ENCODE measurements around the gene B3GALT5.
"Not testable (repeated sequence)": the region's sequence is repeated elsewhere in the genome, so short reads cannot be mapped to it uniquely, and the experiment has no call there.

B3GALT5 gene

DNA sequence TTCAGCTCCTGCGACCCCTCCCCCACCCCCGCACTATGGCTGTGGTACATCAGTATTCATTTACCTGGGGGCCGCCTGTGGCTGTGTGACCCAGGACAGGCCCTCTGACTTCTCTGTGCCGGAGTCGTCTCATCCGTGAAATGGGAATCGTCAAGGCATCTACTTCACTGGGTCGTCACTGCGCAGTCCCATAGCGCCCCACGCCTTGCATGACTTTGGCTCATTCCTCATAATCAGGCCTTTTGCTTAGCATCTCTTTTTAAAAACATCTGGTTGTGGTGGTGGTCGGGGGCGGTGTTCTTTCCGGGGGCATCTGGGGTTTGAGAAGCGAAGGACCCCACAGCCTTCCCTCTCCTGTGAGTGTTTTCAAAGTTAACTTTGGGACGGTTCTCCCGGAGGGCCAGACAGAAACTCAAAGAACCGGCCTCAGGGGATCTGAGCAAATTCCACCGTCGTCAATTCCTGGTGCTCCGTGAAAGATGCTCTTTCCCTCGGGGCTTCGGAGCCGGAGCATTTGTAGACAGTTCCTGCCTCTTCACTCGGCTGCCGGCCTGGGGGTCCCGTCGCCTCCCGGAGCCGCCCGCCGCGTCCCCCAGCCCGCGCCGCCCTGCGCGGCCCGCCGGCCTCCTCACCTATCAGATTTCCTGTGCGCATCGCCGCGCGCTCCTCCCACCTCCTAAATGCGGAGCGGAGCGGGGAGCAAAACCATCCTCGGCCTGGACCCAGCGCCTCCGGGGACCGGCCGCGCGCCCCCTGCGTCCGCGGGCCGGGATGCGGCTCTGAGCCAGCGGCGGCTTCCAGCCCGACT, at the start of gene B3GALT5:
Gene B3GALT5 (plus strand): TSS at position 708 of the 808 bp plus-strand sequence. CDS start 47,620 bp downstream, outside the sequence.
- DNase-seq, result peak; percentile 17

DNA sequence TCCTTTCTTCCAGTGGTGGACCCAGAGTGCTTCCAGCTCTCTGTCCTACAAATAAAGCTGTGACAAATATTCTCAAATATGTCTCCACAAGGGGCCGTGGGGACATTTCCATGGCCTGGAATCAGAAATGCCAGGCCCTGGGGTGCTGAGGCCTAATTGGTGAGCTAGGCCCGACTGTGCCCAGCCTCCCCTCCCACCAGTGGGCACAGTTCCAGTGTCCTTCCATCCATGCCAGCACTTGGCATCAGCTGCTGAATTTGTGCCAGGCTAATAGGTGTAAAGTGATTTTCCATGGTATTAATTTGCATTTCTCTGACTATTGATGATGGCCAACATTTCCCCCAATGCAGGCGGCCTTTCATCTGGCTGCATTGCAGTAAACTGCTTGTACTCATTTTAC, 48.5 kb upstream of the B3GALT5 start:
- no peak for DNase-seq

DNA sequence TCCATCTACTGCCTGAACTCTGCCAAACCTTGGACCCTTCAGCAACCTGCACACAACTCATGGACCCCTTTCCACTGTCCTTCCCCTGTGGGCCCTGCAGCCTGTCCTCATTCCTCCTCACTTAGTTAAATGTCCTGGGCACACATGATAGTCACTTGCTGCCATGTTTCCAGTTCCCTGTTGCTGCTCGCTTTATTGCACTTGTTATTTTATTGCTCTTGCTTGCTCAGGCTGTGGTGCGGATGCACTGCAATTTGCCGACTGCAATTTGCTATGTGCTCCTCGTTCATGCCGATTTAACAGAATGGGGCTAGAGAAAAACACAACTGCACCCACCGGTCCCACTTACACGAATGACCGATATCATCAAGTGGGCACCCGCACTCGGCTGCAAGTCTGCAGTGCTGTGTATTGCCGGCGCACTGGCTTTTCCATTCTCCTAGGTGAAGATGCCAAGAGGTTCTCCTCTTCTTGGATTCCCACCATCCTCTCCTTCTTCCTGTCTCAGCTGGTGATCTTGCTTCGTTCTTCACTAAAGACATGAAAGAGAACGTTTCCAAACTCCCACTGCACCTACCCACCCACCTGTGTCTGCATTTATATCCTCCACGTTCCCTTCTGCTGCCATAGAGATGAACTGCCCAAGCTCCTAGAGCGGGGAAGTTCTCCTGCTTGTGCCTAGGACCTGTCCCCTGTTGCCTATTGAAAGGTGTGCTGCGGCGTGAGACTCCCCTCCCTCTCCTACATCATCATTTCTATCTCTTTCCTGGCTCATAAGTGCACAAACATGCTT, 45.4 kb upstream of the B3GALT5 start:
- DNase-seq, result no peak

DNA sequence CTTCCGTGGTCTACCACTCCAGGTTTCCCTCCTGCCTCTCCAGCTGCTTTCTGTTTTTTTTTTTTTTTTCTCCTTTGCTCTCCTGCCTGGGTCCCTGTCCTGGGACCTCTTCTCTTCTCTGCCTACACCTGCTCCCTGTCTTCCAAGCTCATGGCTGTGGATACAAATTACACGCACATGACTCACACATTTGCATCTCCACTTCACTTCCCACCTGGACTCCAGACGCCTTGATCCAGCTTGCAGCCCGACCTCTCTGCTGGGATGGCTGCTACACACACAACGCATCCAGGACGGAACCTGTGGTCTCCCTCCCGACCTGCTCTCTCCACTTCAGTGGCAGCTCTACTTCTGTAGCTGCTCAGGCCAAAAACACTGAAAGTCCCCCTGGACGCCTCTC, 44.4 kb upstream of the B3GALT5 start:
- DNase-seq, result no peak

DNA sequence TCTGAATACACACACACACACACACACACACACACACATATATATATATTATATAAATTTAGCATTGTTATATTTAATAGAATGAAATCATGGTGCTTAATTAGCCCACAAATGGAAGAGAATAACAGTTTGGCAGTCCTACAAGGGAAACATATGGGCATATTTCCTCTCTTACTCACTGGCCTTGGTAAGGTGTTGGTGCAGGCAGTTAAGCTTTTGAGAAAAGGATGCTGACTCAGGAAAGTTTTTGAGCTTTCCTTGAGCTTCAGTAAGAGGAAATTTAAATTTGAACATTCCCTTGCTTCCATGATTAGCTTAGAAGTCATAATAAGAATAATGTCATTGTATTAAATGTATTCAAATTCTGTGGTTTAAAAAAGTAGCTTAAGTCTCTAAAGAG, 37.0 kb upstream of the B3GALT5 start:
- no peak for DNase-seq

DNA sequence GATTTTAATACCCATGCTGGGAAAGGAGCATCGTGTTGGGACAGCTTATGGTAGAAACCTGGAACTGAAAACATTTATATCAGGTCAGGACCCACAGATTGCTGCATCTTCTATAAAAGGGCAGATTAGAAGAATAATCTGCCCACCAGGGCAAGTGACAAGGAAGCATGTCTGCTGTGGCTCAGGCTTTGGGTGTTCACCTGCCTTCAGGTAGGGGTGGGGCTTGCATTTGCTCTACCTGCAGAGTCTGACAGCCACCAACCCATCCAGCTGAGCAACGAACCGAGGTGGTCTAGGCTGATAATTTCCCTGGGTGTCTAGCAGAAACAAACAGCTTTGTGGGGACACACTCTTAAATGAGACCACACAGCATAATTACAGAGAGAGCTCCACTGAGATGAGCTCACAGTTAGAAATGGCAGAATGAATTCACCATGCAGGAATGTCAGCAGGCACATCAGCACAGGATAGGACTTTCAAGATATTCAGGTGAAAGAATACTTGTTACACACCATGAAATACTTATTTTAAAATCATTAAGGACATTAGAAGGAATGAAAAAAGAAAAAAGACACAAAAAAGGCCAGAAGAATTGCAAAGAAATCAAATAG, 36.1 kb upstream of the B3GALT5 start:
- no peak for DNase-seq

- DNase-seq, result no peak
These were observed 32.9 kb upstream of the B3GALT5 start for GRCh38 chr21:39579734-39580332.

DNA sequence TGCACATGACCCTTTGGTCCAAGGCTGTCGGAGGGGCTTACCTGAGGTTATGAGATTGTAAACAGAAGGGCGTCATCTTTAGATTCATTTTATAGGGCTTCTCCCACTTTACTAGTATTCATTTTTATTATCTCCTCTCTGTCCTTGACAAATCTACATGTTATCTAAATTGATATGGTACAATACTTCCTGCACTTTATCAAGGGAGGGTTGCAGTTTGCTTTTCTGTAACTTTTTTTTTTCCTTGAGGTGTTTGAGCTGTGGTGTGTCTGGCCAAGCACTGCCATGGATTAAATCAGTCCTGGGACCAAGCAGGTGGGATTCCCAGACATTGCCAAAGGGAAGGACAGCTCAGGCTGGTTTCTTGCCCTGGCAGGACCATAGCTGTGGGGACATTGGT, 32.0 kb upstream of the B3GALT5 start:
- no peak for DNase-seq

GRCh38 chr21:39581414-39581813, 31.3 kb upstream of the B3GALT5 start:
- DNase-seq, result no peak

DNA sequence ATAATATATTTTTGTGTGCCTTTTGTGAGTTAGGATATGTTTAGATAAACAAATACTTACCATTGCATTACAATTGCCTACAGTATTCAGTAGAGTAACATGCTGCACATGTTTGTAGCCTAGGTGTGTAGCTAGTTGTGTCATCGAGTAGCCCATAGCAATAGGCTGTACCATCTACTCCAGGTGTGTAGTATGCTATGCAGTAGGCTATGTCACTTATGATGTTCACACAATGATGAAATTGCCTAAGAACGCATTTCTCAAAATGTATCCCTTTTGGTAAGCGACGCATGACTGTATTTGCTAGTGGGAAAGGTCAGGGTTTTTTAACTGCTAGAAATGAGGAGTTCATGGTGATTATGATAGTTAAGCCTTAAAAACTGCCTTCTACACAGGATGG, 30.0 kb upstream of the B3GALT5 start:
- DNase-seq, result no peak

- not testable (repeated sequence) for DNase-seq
These were observed 29.2 kb upstream of the B3GALT5 start for GRCh38 chr21:39583586-39583985.

GRCh38 chr21:39587376-39587775, 25.4 kb upstream of the B3GALT5 start:
- no peak for DNase-seq

GRCh38 chr21:39588884-39589283, 23.9 kb upstream of the B3GALT5 start:
- no peak for DNase-seq

DNA sequence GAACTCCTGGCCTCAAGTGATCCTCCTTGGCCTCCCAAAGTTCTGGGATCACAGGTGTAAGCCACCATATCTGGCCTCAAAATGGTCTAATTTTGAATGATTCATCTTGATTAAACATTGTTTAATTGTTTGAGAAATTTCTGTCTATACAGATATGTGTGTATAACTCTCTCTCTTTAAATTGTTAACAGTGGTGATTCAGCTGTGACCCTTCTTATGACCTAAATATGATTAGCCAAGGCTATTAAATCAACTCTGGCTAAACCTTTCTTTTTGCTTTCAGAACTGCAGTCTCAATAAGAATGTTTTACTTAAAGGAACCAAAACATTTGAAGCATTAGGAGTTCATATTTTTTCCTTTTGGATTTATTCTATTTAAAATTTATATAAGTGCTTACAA, 19.2 kb upstream of the B3GALT5 start:
- no peak for DNase-seq

- DNase-seq, result no peak
These were observed 17.3 kb upstream of the B3GALT5 start for GRCh38 chr21:39595465-39595864.

DNA sequence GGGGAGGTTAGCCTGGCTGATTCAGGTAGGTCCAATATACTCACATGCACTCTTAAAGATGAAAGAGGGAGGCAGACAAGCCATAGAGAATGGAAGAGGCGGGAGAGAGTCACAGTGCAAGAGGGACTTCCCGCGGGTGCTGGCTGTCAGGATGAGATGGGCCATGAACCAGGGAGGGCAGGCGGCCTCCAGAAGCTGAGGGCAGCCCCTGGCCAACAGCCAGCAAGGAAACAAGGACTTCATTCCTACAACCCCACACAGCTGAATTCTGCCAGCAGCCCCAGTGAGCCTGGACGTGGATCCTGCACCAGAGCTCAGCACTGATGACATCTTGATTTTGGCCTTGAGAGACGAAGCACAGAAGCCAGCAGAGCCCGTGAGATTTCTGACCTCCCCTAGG, 15.1 kb upstream of the B3GALT5 start:
- no peak for DNase-seq

DNA sequence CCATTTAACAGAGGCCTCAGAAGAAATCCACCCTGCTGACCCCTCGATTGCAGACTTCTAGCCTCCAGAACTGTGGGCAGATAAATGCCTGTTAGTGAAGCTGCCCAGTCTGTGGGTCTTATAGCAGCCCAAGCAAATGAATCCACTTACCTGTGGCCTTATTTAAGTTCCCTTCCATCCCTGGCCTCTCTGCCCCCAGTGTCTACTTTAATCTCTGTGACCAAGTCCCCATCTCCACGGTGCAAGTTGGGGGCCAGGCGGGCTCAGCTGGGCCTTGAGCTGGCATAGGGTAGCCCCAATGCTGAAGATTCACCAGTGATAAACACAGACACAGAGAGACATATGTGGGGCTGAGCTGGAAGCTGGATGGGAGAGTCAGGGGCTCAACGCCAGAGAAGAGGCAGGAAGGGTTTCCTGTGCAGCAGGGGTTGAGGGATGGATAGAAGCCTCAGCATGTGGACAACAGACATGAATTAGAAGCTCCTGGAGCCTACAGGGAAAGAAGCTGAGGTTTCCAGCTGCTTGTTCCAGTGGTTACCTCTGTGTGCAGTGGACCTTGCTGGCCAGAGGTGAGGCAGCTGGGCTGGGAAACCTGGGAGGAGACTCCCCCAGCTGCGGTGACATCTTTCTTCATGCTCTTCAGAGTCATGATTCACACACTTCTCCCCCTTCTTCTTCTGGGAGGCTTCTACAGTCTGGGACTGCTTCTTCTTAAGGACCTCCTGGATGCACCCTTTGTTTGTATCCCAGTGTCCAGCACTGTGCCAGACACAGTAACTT, 13.4 kb upstream of the B3GALT5 start:
- DNase-seq, result no peak

GRCh38 chr21:39601187-39601928, 11.4 kb upstream of the B3GALT5 start:
- DNase-seq, result no peak

DNA sequence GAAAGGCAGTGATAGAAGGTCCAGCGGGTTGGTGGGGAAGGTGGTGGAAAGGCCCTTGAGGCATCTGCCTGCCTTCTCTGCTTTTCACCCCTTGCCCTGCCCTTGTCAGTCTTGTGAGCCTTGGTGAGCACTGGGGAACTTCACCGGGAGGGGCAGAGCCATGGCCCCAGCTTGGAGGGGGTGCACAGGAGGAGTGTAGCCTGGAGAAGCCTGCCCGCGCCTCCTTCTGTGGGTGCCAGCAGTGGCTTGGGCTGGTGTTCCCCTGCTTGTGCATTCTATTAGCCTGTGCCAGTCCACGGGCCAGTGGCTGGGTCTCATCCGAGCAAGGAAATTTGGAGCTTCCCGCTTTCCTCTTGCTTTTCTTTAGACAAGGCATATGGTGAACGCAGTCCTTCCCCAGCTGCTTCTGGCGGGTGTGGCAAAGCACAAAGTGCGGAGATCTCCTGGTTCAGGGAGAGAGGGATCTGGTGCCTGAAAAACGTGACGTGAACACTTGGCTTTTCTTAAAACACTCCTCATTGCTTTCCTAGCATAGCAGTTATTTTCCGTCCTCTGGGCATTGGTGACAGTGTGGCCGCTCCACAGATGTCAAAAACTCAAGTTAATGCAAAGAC, 10.6 kb upstream of the B3GALT5 start:
- DNase-seq, result no peak

GRCh38 chr21:39602793-39603192, 9.9 kb upstream of the B3GALT5 start:
- DNase-seq, result no peak

GRCh38 chr21:39604951-39605350, 7.8 kb upstream of the B3GALT5 start:
- DNase-seq, result no peak

Measured in NCI-H82 (cell line).